ENCODE results near the gene ERN1. TPM values are rescaled to one million over a fixed set of nuclear protein-coding genes. Genes with fewer than 3 reads are reported as not detected.

ERN1 gene
- total RNA-seq, 1 experiment from 2014 or later: 79.5 TPM

DNA sequence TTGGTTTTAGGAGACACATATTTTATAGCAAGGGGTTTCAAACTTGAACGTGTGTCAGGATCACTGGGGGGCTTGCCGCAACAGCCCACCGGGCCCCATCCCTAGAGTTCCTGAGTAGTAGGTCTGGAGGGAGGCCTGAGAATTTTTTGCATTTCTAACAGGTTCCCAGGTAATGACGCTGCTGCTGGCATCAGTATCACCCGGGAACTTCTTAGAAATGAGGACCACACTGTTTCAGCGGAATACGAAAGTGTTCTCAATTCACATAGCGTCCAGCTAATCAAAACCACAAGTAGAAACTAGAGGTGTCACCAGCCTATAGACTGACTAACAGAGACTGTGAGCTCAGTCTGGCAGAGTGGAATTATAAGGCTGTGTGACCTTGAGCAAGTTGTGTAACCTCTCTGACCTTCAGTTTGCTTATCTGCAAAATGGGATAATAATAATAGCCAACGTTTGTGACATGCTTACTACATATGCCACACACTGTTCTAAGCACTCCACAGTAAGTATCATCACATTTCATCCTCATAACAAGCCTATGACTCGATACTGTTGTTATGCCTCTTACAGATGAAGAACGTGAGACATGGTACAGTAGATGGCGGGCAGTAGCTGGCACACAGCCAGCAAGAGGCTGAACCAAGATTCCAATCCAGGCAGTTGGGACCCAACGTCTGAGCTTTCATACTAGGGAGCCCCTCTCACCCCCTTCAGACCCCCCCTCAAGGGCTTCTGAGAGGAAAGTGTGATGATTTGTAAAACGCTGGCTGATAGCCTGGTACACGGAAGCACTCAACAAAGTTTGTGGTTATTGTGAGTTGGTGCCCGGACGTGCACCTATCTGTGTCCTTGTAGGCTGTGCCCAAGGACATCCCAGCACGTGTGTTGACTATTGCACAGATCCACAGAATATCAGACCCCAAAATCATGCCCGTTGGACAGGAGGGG is 104.9 kb downstream of the ERN1 start:
- DNase-seq (ENCODE audit: unreplicated experiment): no peak
- ChIA-PET POLR2A (interaction anchor here (0.5 to 1.4 kb wide), 4 partner anchors 14 to 105 kb away, joined by 3 to 5 read pairs (median 3); partner anchors contain the start of gene ERN1), CTCF (interaction anchor here (0.6 to 9.1 kb wide), 28 partner anchors 12 to 257 kb away, joined by 3 to 350 read pairs (median 4); partner anchors contain the start of genes CSHL1, ERN1 and GH1)
- Mint-ChIP-seq H3K36me3 (ENCODE audit: insufficient read depth, unreplicated experiment) (no peaks in the 10 kb centered on the region), H3K4me1 (ENCODE audit: insufficient read depth, unreplicated experiment) (peaks cover 7% of the 10 kb centered on the region), H3K9me3 (ENCODE audit: unreplicated experiment) (no peaks in the 10 kb centered on the region), H3K4me3 (ENCODE audit: unreplicated experiment) (no peak overlapping the region), H3K27me3 (ENCODE audit: insufficient read depth, unreplicated experiment) (no peaks in the 10 kb centered on the region), H3K27ac (ENCODE audit: low read depth, unreplicated experiment) (no peak overlapping the region)
- TF ChIP-seq, protein P1, sequence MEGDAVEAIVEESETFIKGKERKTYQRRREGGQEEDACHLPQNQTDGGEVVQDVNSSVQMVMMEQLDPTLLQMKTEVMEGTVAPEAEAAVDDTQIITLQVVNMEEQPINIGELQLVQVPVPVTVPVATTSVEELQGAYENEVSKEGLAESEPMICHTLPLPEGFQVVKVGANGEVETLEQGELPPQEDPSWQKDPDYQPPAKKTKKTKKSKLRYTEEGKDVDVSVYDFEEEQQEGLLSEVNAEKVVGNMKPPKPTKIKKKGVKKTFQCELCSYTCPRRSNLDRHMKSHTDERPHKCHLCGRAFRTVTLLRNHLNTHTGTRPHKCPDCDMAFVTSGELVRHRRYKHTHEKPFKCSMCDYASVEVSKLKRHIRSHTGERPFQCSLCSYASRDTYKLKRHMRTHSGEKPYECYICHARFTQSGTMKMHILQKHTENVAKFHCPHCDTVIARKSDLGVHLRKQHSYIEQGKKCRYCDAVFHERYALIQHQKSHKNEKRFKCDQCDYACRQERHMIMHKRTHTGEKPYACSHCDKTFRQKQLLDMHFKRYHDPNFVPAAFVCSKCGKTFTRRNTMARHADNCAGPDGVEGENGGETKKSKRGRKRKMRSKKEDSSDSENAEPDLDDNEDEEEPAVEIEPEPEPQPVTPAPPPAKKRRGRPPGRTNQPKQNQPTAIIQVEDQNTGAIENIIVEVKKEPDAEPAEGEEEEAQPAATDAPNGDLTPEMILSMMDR (IDR thresholded peaks at IDR 0.05; ENCODE audit: unreplicated experiment): no peak
- intact Hi-C loops (cut with micrococcal nuclease): loop anchor here (1.0 kb wide), 1 partner anchor 106 kb away; no protein-coding TSS in a partner anchor
- no TSS peak for BruUV-seq (replicated peaks)

DNA sequence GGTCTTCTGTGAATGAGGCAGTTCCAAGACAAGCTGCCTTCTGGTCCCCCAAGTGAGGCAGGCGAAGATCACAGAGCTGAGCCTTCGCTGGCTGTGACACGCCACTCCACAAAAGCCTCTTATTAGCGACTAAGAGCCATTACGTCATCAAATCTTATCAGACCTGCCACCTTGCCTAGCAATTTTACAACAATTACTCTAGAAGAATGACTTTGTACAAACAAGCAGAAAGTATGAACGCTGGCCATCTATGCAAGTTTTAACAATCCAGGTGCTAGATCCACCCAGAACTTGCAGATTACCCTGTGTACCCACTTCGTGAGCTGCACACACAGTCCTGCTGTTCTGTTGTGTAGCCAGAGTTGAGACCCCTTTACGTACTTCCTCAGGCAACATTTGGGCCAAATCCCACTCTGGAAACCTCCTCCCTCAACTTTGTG is 105.7 kb downstream of the ERN1 start:
- TF ChIP-seq, protein P1 (IDR thresholded peaks at IDR 0.05; ENCODE audit: unreplicated experiment): no peak
- no peak overlapping the region for H3K27ac Mint-ChIP-seq (ENCODE audit: low read depth, unreplicated experiment)
- peaks cover 7% of the 10 kb centered on the region for H3K4me1 Mint-ChIP-seq (ENCODE audit: insufficient read depth, unreplicated experiment)
- no peaks in the 10 kb centered on the region for H3K9me3 Mint-ChIP-seq (ENCODE audit: unreplicated experiment)
- no peaks in the 10 kb centered on the region for H3K36me3 Mint-ChIP-seq (ENCODE audit: insufficient read depth, unreplicated experiment)
- ChIA-PET POLR2A (interaction anchor here (0.5 to 0.9 kb wide), 3 partner anchors 89 to 106 kb away, joined by 3 to 5 read pairs (median 4); partner anchors contain the start of genes CD79B and ERN1), CTCF (interaction anchor here (0.9 to 9.1 kb wide), 12 partner anchors 11 to 162 kb away, joined by 3 to 350 read pairs (median 4); partner anchors contain the start of genes CSHL1, ERN1 and GH1)
- H3K27me3 Mint-ChIP-seq (ENCODE audit: insufficient read depth, unreplicated experiment): no peaks in the 10 kb centered on the region
- no TSS peak for BruUV-seq (replicated peaks)
- no peak overlapping the region for H3K4me3 Mint-ChIP-seq (ENCODE audit: unreplicated experiment)
- no peak for DNase-seq (ENCODE audit: unreplicated experiment)
- intact Hi-C loops (cut with micrococcal nuclease): no loop called here

DNA sequence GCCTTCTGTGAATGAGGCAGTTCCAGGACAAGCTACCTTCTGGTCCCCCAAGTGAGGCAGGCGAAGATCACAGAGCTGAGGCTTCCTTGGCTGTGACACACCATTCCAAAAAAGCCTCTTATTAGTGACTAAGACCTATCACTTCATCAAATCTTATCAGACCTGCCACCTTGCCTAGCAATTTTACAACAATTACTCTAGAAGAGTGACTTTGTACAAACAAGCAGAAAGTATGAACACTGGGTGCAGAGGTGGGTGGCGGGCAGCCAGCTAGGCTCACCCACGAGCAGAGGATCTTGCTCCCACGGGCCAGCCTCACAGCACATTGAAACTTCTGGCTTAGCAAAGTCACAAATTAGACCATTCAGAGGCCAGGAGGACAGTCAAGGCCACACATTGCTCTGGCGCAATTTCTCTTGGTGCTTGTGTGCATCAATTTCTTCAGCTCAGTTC is 107.3 kb downstream of the ERN1 start:
- intact Hi-C loops (cut with micrococcal nuclease): no loop called here
- H3K27ac Mint-ChIP-seq (ENCODE audit: low read depth, unreplicated experiment): no peak overlapping the region

More for the DNA sequence above, 107.3 kb downstream of the ERN1 start:
- ChIA-PET POLR2A (no interaction called here), CTCF (interaction anchor here (0.6 to 1.2 kb wide), 7 partner anchors 76 to 260 kb away, joined by 4 to 8 read pairs (median 4); partner anchors contain the start of gene CSHL1)
- H3K4me1 Mint-ChIP-seq (ENCODE audit: insufficient read depth, unreplicated experiment): peaks cover 7% of the 10 kb centered on the region
- DNase-seq (ENCODE audit: unreplicated experiment): no peak
- no peak overlapping the region for H3K4me3 Mint-ChIP-seq (ENCODE audit: unreplicated experiment)
- TF ChIP-seq, protein P1 (IDR thresholded peaks at IDR 0.05; ENCODE audit: unreplicated experiment): no peak
- no TSS peak for BruUV-seq (replicated peaks)
- no peaks in the 10 kb centered on the region for H3K36me3 Mint-ChIP-seq (ENCODE audit: insufficient read depth, unreplicated experiment)
- no peaks in the 10 kb centered on the region for H3K27me3 Mint-ChIP-seq (ENCODE audit: insufficient read depth, unreplicated experiment)
- H3K9me3 Mint-ChIP-seq (ENCODE audit: unreplicated experiment): no peaks in the 10 kb centered on the region
